NCI-H82 (cell line): ENCODE results near the gene CD33.
"Not testable (repeated sequence)": the region's sequence is repeated elsewhere in the genome, so short reads cannot be mapped to it uniquely, and the experiment has no call there.

Experiments used
- DNase-seq: peaks from one replicate; lab custom pipeline; 2025; lab: John Stamatoyannopoulos, UW

The CD33 gene

DNA sequence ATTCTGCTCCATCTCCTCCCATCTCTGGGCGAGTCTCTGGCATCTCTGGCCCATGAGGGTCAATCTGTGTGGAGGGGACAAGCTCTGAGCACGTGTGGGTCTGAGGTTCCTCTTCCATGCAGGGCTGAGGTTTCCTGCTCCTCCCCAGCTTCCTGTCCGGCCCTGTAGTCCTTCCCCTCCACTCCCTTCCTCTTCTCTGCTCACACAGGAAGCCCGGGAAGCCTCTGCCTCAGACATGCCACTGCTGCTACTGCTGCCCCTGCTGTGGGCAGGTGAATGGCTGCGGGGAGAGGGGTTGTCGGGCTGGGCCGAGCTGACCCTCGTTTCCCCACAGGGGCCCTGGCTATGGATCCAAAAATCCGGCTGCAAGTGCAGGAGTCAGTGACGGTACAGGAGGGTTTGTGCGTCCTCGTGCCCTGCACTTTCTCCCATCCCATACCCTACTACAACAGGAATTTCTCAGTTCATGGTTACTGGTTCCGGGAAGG, 14.0 kb upstream of the CD33 start:
- DNase-seq: not testable (repeated sequence)

DNA sequence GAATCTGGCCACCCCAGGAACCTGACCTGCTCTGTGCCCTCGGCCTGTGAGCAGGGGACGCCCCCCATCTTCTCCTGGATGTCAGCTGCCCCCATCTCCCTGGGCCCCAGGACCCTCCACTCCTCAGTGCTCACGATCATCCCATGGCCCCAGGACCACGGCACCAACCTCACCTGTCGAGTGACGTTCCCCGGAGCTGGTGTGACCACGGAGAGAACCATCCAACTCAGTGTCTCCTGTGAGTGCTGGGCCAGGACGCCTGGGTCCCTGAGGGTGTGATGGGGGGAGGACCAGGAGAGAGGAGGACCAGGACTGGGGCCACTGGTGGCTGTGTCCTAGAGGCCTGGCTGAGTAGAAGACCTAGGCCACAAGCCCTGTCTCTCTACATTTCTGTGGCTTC, 13.0 kb upstream of the CD33 start:
- DNase-seq: no peak

DNA sequence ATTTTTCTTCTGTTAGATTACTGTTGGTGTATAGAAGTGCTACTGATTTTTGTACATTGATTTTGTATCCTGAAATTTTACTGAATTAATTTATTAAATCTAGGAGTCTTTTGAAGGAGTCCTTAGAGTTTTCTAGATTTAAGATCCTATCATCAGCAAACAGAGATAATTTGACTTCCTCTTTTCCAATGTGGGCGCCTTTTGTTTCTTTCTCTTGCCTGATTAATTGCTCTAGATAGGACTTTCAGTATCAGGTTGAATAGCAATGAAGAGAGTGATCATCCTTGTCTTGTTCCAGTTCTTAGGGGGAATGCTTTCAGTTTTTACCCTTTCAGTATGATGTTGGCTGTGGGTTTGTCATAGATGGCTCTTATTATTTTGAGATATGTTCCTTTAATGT, 5.6 kb upstream of the CD33 start:
- no peak for DNase-seq

DNA sequence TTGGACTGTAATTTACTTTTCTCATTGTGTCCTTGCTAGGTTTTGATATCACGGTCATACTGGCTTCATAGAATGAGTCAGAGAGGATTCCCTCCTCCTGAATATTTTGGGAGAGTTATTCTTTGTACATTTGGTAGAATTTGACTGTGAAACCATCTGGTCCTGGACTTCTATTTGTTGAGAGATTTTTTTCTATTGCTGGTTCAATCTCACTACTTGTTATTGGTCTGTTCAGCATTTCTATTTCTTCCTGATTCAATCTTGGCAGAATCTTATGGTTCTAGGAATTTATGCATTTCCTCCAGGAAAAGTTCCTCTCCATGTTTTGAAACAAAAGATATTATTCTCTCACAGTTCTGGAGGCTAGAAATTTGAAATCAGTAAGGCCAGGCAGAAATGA, 4.9 kb upstream of the CD33 start:
- DNase-seq: no peak

DNA sequence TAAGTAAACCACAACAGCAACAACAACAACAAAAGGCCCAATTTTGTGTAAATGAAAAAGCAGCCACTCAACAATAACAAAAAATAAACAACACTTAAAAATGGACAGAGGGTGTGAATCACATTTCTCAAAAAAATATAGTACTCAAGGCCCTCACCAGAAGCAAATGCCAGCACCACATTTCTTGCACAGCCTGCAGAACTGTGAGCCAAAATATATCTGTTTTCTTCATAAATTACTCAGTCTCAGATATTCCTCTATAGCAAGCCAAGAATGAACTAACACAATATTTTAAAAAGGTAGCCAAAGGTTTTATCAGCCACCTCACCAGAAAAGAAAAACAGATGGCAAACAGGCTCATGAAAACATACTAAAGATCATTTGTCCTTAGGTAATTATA, 3.9 kb upstream of the CD33 start:
- no peak for DNase-seq

DNA sequence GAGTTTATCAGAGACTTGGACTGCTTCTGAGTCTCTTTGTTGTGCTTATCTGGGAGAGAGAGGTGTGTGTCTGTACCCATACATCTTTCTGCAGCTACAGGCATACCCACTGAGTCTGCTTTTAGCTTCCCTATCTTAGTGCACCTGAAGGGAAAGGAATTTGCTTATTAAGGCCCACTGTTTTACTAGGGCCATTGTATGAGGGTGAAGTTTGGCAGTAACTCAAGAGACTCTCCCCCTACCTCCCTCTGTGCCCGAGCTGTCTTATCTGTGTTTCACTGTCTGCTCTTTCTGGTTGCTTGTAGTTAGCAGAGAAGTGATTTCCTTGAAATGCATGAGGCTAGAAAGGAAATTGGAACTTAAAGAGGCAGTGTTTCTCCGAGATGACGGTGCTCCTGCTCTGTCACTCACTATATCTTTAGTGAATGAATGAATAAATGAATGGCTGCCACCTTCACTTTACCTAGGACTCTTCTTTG, 678 bp upstream of the CD33 start:
- DNase-seq: no peak

DNA sequence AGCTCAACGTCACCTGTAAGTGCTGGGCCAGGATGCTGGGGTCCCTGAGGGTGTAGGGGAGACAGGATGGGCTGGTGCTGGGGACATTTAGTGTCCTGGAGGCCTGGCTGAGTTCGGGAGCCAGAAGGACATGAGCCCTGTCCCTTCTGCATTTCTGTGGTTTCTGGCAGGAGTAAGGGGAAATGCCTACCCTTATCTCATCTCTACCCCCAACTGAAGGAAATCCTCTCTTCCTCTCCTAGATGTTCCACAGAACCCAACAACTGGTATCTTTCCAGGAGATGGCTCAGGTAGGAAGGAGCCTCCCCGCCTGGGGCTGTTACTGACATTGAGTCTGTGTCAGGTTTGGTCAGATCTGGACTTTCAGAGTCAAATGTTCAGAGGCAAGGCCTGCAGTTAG, 1.2 kb downstream of the CD33 start:
- DNase-seq: no peak

DNA sequence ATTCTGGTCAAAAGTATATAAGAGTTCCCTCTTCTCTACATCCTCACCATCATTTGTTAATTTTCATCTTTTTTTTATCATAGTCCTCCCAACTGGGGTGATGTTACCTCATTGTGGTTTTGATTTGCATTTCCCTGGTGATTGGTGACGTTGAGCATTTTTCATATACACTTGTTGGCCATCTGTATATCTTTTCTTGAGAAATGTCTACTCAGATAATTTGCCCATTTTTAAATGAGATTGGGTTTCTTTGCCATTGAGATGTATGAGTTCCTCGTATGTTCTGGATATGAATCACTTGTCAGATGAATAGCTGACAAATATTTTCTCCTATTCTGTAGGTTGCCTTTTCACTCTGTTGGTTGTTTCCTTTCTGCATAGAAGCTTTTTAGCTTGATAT, 2.4 kb downstream of the CD33 start:
- DNase-seq: no peak

DNA sequence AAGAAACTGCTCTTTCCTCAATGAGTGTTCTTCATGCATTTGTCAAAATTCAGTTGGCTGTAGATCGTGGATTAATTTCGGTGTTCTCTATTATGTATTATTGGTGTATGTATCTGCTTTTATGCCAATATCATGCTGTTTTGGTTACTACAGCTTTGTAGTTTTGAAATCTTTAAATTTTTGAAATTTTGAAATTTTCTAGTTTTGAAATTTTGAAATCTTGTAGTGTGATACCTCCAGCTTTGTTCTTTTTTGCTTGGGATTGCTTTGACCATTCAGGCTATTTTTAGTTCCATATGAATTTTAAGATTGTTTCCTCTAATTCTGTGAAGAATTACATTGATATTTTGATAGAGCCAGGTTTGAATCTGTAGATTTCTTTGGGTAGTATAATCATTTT, 3.1 kb downstream of the CD33 start:
- DNase-seq: no peak

DNA sequence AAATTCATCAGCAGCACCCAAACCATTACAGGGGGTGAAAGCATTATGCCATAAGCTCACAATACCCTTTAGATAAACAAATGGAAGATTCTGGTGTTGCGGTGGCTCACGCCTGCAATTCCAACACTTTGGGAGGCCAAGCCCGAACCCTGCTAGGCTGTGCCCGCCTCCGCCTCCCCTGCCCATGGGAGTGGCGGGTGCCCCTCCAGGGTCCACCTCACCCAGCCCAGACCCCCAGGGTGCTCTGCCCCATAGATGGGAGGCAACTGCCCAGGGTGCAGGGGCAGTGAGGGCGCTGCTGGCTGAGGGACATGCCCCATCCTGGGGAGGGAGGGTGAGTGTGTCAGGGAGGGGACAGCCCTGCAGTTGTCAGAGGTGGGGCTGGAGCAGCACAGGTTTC, 16.0 kb downstream of the CD33 start:
- no peak for DNase-seq

DNA sequence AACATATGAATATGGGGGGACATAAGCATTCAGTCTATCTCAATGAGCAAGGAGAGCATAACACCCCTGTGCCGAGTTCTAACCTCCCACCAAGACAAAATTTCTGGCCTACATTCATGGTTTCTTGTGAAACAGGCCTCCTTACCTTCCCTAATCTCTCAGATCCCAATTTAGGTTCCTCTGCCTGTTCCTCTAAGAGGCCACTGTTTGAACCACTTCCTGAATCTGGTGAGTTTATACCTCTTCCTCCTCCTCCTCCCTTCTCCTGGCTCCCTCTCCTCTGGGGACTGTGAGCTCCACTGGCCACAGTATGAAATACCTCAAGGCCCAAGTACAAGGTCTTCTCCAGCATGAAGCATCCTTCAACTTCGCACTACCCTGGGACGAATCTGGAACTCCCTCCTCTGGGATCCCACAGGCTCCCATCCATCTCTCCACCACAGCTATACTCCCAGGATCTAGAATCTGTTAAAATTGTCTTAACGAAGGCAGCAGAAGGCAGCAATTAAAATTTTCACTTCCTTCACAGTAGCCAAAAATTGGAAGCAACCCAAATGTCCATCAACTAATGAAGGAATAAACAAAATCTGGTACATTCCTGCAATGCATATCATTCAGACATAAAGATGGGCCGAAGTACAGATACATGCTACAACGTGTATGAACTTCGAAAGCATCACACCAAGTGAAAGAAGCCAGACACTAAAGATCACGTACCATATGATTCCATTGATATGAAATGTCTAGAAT, 18.2 kb downstream of the CD33 start:
- DNase-seq: no peak

DNA sequence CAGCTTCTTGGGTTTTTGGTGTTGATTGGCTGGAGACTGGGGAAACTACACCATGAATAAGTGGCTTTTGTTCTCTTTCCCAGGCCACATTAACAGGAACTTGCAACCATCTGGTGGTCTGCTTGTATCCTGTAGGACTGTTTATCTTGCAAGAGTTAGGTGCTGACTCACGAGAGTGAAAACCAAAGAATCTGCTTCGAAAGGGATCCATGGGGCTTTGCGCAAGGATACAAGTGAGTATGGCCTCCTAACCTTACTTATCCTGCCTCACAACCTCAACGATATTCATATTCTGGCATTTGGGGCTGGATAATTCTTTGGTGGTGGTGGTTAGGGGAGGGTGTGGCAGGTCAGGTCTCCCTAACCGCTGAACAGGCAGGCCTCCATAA, 21.3 kb downstream of the CD33 start:
- DNase-seq: no peak

DNA sequence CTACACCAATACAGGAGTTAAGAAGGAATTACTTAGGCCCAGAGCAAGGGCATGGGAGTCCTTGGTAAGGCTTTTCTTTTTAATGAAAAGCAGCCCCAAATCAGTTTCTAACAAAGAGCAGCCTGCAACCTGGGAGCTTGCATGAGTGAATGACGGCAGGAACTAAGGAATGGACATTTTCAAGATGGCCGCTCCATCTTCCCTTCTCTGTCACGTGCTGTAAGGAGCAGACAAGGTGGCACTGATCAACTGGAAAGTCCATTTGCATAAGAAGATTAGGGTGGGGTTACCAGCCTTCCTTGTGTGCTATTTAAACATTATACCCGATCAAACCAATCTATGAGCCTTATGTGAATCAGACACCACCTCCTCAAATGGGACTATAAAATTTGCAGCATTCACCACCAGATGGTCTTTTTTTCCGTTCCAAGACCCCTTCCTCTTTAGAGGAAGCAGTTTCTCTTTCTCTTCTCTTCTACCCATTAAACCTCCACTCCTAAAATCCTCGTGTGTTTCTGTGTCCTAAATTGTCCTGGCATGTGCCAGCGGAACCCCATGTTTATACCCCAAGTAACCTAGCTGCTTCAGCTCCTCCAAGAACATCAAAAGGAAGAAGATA, 23.2 kb downstream of the CD33 start:
- peak; percentile 7 for DNase-seq

DNA sequence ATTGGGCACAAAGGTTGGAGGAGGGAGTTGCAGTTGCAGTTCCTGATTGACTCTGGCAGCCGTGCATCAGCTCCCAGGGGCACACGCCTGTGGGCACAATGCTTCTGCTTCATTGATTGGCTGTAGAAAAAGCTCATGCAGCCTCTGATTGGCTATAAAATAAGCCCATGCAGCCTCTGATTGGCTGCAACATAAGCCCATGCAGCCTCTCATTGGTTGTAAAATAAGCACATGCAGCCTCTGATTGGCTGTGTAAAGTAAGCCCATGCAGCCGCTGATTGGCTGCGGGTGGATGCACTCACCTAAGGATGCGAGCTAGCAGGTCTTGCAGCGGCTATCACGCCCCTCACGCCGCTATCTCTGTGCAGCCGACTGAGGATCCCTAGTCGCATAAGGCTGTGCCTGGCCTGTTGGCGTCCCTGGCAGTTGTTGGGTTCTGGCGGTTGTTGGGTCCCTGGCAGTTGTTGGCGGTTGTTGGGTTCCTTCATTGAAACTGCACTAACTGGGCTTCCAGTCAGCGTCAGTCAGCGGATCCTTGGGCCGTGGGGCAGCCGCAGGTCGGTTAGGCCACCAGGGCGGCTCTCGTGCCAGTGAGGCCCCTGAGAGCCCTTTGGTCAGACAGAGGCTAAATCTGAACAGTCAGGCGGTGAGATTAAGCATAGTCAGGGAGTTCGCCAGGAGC, 26.0 kb downstream of the CD33 start, which contains the start of gene SIGLECL1:
Gene SIGLECL1 (plus strand): TSS at position 295 of the 682 bp plus-strand sequence. CDS start 12,993 bp downstream, outside the sequence.
- DNase-seq: no peak

DNA sequence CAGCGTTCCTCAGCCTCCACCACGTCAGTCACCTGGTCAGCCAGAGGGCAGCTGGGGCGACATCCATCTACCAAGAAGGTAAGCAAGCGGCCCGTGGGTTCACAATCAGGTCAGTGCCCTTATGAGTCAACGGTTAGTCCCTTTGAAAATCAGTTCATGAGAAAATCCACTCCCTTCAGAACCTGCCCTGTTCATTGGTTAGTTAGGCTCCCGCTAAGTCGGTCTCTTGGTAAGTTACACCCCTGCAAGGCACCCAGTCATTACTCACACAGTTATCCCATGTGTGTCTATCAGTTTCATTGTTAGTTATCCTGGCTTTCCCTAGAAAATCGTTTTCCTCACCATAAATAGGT, 26.6 kb downstream of the CD33 start:
- no peak for DNase-seq

DNA sequence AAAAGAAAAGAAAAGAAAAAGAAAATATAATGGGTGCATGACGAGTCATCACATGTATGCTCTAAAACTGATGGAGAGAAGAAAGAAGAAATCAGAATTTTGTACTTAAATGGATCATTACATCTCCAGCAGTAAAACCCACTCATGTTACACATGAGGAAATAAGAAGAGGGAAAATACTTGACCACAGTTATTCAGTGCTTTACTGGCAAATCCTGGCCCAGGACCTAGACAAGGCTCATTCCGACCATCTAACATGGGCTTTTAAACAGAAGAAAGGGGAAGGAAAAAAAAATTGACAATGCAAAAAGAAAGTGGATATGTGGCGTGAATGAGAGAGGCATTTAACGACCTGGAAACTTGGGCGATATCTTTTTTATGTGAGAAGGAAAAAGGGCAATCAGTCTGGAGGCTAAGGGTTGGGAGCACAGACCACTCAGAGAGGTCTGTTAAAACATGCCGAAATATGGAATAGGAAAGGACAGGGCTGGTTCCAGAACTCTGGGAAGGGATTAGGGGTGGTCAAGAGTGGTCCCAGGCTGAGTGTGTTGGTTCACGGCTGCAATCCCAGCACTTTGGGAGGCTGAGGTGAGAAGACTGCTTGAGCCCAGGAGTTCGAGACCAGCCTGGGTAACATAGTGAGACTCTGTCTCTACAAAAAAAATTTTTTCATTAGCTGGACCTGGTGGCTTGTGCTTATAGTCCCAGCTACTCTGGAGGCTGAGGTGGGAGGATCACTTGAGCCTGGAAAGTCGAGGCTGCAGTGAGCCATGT, 27.6 kb downstream of the CD33 start:
- no peak for DNase-seq

DNA sequence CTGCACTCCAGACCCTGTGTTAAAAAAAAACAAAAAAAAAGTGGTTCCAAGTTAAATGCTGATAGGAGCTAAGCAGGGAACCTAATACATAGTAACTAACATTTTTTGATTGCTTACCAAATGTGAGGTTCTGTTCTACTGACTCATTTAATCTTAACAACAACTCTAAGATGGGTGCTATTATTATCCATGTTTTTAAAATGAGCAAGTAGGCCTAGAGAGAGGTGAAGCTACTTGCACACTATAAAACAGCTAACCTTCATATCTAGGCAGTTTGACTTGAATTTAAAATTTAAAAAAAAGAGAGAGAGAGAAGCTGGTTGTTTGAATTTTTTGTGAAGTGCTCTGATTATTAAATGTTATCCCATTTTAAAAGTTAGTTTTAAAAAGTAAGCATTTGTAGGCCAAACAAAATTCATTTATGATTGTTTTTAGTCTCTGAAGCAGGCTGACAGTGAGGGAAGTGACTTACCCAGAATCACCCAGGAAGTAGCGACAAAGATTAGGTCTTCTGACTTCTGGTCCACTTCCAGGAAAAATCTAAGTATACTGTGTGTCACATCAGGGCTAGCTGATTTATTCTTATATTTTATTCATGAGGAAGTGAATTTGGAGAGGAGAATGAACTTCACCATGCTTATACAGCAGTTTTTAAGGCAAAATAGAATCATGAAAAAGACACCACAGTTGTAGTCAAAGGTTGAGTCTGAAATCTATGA, 28.4 kb downstream of the CD33 start:
- DNase-seq: no peak

DNA sequence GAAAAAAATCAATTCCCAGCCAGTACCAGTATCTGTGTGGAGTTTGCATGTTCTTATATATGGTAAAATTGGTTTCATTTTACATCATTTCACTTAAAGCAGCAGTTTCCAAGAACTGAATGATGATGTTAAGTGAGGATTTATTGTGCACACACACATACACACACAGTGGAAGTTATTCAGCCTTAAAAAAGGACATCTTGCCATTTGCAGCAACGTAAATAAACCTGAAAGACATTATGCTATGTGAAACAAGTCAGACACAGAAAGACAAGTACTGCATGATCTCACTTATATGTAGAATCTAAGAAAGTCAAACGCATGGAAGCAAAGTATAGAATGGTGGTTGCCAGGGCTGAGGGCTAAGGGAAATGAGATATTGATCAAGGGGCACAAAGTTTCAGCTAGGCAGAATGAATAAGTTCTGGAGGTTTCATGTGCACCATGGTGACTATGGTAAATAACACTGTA, 31.3 kb downstream of the CD33 start:
- no peak for DNase-seq

DNA sequence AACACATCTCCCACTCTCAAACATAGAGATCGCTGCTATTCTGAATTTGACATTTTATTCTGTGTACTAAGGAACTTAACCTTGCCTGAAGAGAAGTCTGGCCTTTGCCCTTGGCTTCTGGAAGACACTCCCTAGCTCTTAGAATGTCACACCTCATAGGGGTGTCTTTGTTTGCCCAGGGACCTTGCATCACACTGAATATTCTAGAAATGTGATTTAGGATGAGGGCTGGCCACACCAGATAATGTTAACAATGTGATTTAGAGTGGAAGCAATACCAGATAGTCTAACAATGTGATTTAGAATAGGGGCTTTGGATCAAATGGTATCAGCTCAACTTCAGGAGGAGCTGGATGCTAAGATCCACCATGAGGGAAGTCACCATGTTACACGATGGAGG, 32.6 kb downstream of the CD33 start:
- DNase-seq: no peak

DNA sequence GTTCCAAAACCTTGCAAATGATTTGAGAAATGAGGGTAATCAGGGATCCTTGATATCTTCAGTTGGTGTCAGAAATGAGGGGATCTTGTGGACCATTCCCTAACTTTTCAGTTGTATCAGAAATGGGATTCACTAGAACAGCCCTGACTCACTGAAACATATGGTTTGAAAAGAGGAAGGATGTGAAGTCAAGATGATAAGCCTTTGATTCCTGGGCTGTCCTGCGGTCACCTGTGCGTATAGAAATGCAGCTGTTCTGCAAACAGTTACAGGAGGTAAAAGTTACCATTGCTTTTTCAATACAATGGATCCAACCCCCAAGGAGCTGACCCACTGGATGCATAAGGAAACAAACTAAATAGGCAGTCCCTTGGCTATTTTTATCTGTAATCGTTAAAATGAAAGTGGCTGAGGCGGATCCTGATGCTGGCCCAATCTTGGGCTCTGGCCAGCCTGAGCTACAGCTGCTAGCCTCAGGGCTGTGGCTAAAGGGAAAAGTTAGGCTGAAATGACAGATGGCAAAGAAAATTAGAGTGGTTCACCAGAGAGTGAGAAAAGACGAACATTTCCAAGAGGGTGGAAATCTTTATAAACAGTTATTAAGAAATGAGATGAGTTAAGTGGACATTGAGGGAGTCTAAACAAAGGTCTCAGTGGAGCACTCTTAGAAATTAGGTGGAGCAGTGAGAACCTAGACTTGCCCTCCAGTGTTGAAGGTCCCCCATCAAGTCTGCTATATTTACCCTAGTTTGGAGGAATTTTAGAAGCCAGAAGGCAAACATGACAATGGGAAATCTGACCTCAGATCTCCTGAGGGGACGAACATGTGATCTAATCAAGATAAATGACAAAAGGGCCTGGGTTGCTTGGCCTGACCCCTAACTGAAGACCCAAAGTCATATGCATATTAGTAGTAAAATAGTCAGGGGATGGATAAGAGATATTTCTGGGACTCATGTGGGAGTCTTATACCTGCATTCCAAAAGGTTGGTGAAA, 33.6 kb downstream of the CD33 start:
- no peak for DNase-seq
